AG10803 (cell line): ENCODE results near the gene ZFAND2B.

ENCODE experiments used
- DNase-seq: peaks from one replicate; pipeline ENCODE4 v3.0.0; 2010; ENCODE audit warnings: low read depth
- H3K4me3 ChIP-seq: 2 replicates; pipeline ENCODE4 v1.5.1; 2011; ENCODE audit warnings: mild to moderate bottlenecking, low read length, control low read depth
- CTCF ChIP-seq: conservative IDR thresholded peaks from 2 replicates; pipeline ENCODE4 v1.5.1; 2011; ENCODE audit warnings: mild to moderate bottlenecking, low read length, control low read depth, inconsistent platforms

Gene ZFAND2B

DNA sequence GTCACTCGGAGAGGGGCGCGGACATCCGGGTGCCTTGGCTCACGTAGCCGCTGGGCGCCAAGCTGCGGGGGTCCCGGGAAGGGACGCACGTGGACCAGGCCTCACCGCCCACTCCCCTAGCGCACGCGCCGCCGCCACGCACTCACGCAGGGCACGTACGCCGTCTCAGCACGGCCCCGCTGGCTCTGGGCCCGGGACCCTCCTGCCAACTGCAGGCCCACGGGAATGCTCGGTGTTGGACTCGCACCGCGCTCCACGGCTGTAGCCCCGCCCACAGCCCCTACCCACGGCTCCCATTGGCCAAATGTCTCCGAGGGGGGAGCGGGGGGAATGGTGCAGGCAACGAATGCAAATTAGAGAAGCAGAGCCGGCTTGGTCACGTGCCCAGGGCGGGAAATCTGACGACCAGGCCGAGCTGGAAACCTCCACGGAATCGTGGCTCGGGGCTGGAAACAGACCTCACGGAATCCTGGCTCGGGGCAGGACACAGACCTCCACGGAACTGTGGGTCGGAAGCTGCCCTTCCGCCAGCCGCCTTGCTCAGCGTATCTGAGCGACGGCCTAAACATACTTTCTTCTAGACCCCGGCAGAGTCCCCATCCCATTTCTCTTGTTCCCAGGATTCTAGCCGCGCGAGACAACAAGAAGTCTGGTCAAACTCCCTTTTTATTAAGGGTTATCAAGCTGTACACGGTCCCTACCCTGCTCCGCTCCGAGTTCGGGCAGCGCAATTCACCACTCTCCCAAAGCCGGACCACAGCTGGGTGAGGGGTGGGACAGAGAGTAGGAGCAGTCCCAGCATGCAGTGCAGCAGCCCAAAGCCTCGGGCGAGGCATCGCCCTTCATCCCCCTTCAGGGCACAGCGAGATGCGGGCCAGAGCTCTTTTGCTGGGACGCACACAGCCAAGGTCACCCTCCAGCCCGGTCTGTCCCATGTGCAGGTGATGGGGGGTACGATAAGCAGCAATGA is 12.4 kb downstream of the ZFAND2B start, which contains the start of gene ABCB6:
Gene ABCB6, minus strand, starts transcription at position 227 of the 970 bp plus-strand sequence. CDS start 285 bp downstream, outside the sequence.
- DNase-seq, result peak; percentile 92
- H3K4me3 ChIP-seq, result peak within 1 kb of the TSS; percentile 68
- no peak for TF ChIP-seq CTCF

GRCh38 chr2:219219784-219220532 is 13.4 kb downstream of the ZFAND2B start:
- DNase-seq, result no peak
- no peak overlapping the region for H3K4me3 ChIP-seq
- no peak for TF ChIP-seq CTCF

DNA sequence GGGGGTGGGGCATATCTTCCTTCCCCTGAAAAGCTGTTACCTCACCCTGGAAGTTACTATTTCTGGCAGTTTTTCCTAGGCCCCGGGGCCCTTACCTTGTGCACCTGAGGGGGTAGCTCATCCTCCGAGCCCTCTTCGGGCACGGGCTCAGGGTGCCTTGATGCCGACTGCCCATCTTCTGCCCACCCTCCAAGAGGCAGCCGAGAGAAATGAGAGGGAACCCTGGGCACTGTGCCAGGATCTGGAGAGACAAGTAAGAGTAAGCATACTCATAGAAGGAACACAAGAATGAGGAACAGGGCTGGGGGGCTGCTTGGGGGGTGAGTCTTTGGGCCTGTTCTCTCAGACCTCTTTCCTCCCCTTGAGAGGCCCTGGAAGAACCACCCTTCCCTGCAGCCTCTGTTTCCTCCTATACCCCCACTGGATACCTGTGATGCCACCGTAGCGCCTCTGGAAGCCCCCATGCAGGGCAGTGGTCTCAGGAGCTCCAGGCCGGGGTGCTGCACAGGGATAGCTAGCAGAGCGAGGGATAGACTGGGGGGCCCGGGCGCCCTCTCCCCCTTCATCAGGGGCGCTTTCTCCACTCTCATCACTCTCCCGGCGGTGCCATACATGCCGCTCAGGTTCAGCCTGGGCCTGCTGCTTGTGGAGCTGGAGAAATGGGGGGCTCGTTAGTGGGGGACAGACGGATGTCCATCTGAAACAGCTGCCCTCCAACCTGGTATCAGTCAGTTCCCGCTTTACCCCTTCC is 14.2 kb downstream of the ZFAND2B start:
- no peak for DNase-seq
- no peak for TF ChIP-seq CTCF
- no peak overlapping the region for H3K4me3 ChIP-seq

GRCh38 chr2:219221957-219222518 is 15.5 kb downstream of the ZFAND2B start:
- TF ChIP-seq CTCF, result no peak
- DNase-seq, result no peak
- no peak overlapping the region for H3K4me3 ChIP-seq

DNA sequence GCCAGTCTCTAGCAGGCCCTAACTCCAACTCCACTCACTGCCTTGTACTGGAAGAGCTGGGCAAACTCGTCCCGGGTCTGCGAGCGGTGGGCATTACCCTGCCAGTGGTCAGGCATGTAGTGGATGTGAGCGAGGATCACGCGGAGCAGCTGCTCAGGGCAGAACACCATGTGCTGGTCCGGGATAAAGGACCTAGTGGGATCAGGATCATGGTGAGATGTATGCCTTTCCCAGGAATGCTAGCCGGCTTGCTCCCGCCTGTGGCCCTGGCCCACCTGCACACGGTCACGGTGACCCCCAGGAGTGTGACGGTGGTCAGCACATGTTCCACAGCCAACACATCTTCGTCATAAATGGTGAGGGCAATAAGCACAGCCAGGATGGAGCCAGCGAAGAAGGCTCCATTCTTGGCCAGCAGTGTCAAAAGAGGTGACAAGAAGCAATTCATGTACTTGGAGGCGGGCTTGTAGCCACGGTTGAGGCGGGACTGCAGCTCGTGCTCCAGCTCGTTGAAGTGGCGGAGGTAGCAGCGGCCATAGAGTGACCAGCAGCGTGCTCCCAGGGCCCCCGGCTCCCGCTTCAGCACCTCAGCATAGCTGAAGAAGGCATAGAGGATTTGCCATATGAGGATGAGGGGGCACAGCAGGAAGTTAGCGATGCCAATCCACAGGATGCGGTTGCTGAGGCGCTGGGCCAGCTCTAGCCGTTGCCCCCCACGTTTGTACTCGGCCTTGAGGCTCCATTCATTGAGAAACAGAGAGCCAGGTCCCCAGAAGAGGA is 17.4 kb downstream of the ZFAND2B start:
- TF ChIP-seq CTCF, result no peak
- H3K4me3 ChIP-seq, result no peak overlapping the region
- no peak for DNase-seq

GRCh38 chr2:219225350-219225749 is 18.8 kb downstream of the ZFAND2B start:
- no peak for DNase-seq
- TF ChIP-seq CTCF, result no peak
- H3K4me3 ChIP-seq, result no peak overlapping the region
